T-helper 2 cell treated with Interferon-gamma antibody and Interleukin-4, amounts not matched to agents 5 μg/mL and 100 μg/mL, for 36 hours (primary cell): Measurements from ENCODE around the gene TMCO6.
"Not testable (repeated sequence)": the region's sequence is repeated elsewhere in the genome, so short reads cannot be mapped to it uniquely, and the experiment has no call there.

Experiments used
- DNase-seq: peaks from one replicate; pipeline ENCODE4 v3.0.0; 2021; ENCODE audit warnings: low spot score
- H3K27ac Mint-ChIP-seq: one replicate; pipeline ENCODE4 v1.8.0; 2021; ENCODE audit warnings: mild to moderate bottlenecking, mixed read lengths
- H3K27me3 Mint-ChIP-seq: one replicate; pipeline ENCODE4 v1.8.0; 2021; ENCODE audit warnings: low read depth, mixed read lengths
- H3K36me3 Mint-ChIP-seq: one replicate; pipeline ENCODE4 v1.8.0; 2021; ENCODE audit warnings: low read depth, mixed read lengths
- H3K4me1 Mint-ChIP-seq: one replicate; pipeline ENCODE4 v1.8.0; 2021; ENCODE audit warnings: low read depth, mixed read lengths
- H3K4me3 Mint-ChIP-seq: one replicate; pipeline ENCODE4 v1.8.0; 2022; ENCODE audit warnings: mild to moderate bottlenecking, moderate library complexity, mixed read lengths
- H3K9me3 Mint-ChIP-seq: one replicate; pipeline ENCODE4 v1.8.0; 2021; ENCODE audit warnings: mixed read lengths

The TMCO6 gene

GRCh38 chr5:140608722-140609121 lies 30.5 kb upstream of the TMCO6 start:
- Mint-ChIP-seq H3K9me3 (no peaks in the 10 kb centered on the region), H3K36me3 (no peaks in the 10 kb centered on the region), H3K4me1 (peaks cover 6% of the 10 kb centered on the region), H3K27me3 (peaks cover 1% of the 10 kb centered on the region), H3K4me3 (no peak overlapping the region), H3K27ac (no peak overlapping the region)
- no peak for DNase-seq

- H3K9me3 Mint-ChIP-seq: no peaks in the 10 kb centered on the region
- DNase-seq: no peak
- H3K27me3 Mint-ChIP-seq: peaks cover 1% of the 10 kb centered on the region
- peaks cover 6% of the 10 kb centered on the region for H3K4me1 Mint-ChIP-seq
- no peak overlapping the region for H3K27ac Mint-ChIP-seq
- H3K4me3 Mint-ChIP-seq: no peak overlapping the region
- no peaks in the 10 kb centered on the region for H3K36me3 Mint-ChIP-seq
These were observed 30.1 kb upstream of the TMCO6 start for GRCh38 chr5:140609126-140609525.

GRCh38 chr5:140611020-140611521 lies 28.2 kb upstream of the TMCO6 start:
- H3K27me3 Mint-ChIP-seq: peaks cover 1% of the 10 kb centered on the region
- peaks cover 6% of the 10 kb centered on the region for H3K4me1 Mint-ChIP-seq
- H3K36me3 Mint-ChIP-seq: no peaks in the 10 kb centered on the region
- no peak for DNase-seq
- H3K27ac Mint-ChIP-seq: no peak overlapping the region
- no peaks in the 10 kb centered on the region for H3K9me3 Mint-ChIP-seq
- no peak overlapping the region for H3K4me3 Mint-ChIP-seq

- Mint-ChIP-seq H3K9me3 (peaks cover 5% of the 10 kb centered on the region), H3K36me3 (no peaks in the 10 kb centered on the region), H3K27me3 (peaks cover 44% of the 10 kb centered on the region), H3K4me1 (no peaks in the 10 kb centered on the region), H3K27ac (no peak overlapping the region), H3K4me3 (no peak overlapping the region)
- no peak for DNase-seq
These were observed 16.9 kb upstream of the TMCO6 start for GRCh38 chr5:140622301-140622700.

GRCh38 chr5:140623061-140623460 lies 16.2 kb upstream of the TMCO6 start:
- not testable (repeated sequence) for H3K4me3 Mint-ChIP-seq, H3K36me3 Mint-ChIP-seq, H3K4me1 Mint-ChIP-seq, DNase-seq, H3K27ac Mint-ChIP-seq
- Mint-ChIP-seq H3K27me3 (peaks cover 40% of the 10 kb centered on the region), H3K9me3 (peaks cover 10% of the 10 kb centered on the region)

GRCh38 chr5:140624886-140625285 lies 14.4 kb upstream of the TMCO6 start:
- H3K9me3 Mint-ChIP-seq: peaks cover 15% of the 10 kb centered on the region
- H3K27me3 Mint-ChIP-seq: peaks cover 28% of the 10 kb centered on the region
- H3K36me3 Mint-ChIP-seq, H3K27ac Mint-ChIP-seq, H3K4me3 Mint-ChIP-seq, DNase-seq, H3K4me1 Mint-ChIP-seq: not testable (repeated sequence)

GRCh38 chr5:140627972-140628371 lies 11.3 kb upstream of the TMCO6 start:
- Mint-ChIP-seq H3K27me3 (peaks cover 29% of the 10 kb centered on the region), H3K36me3 (peaks cover 2% of the 10 kb centered on the region), H3K9me3 (peaks cover 15% of the 10 kb centered on the region), H3K27ac (no peak overlapping the region), H3K4me1 (peaks cover 8% of the 10 kb centered on the region), H3K4me3 (no peak overlapping the region)
- no peak for DNase-seq

- DNase-seq: no peak
- peaks cover 34% of the 10 kb centered on the region for H3K27me3 Mint-ChIP-seq
- H3K4me3 Mint-ChIP-seq: no peak overlapping the region
- peaks cover 13% of the 10 kb centered on the region for H3K4me1 Mint-ChIP-seq
- H3K36me3 Mint-ChIP-seq: peaks cover 2% of the 10 kb centered on the region
- no peak overlapping the region for H3K27ac Mint-ChIP-seq
- H3K9me3 Mint-ChIP-seq: peaks cover 15% of the 10 kb centered on the region
These were observed 10.5 kb upstream of the TMCO6 start for GRCh38 chr5:140628711-140629110.

- peaks cover 18% of the 10 kb centered on the region for H3K4me1 Mint-ChIP-seq
- H3K4me3 Mint-ChIP-seq: no peak overlapping the region
- H3K27ac Mint-ChIP-seq: no peak overlapping the region
- peaks cover 2% of the 10 kb centered on the region for H3K36me3 Mint-ChIP-seq
- peaks cover 37% of the 10 kb centered on the region for H3K27me3 Mint-ChIP-seq
- peaks cover 15% of the 10 kb centered on the region for H3K9me3 Mint-ChIP-seq
- no peak for DNase-seq
These were observed 8.8 kb upstream of the TMCO6 start for GRCh38 chr5:140630292-140631035.

- Mint-ChIP-seq H3K27me3 (peaks cover 35% of the 10 kb centered on the region), H3K9me3 (peaks cover 15% of the 10 kb centered on the region), H3K4me3 (peak overlapping the region; percentile 0), H3K27ac (no peak overlapping the region), H3K4me1 (peaks cover 18% of the 10 kb centered on the region), H3K36me3 (peaks cover 2% of the 10 kb centered on the region)
- no peak for DNase-seq
These were observed 8.2 kb upstream of the TMCO6 start for GRCh38 chr5:140631036-140631417.

GRCh38 chr5:140631831-140632365 lies 7.4 kb upstream of the TMCO6 start:
- Mint-ChIP-seq H3K27ac (no peak overlapping the region), H3K9me3 (peaks cover 14% of the 10 kb centered on the region), H3K4me3 (peak overlapping the region; percentile 84), H3K4me1 (peaks cover 18% of the 10 kb centered on the region), H3K27me3 (peaks cover 32% of the 10 kb centered on the region), H3K36me3 (peaks cover 2% of the 10 kb centered on the region)
- no peak for DNase-seq

GRCh38 chr5:140632366-140633020 lies 6.8 kb upstream of the TMCO6 start:
- Mint-ChIP-seq H3K36me3 (peaks cover 2% of the 10 kb centered on the region), H3K27ac (no peak overlapping the region)
- DNase-seq: peak; percentile 63

GRCh38 chr5:140633021-140633471 lies 6.2 kb upstream of the TMCO6 start, which contains the start of gene CD14:
CD14 (minus strand) TSS chr5:140633175; CDS start chr5:140633071, 104 bp downstream.
- H3K27ac Mint-ChIP-seq: peak within 1 kb of the TSS; percentile 15
- no peak for DNase-seq
- peaks cover 4% of the 10 kb centered on the region for H3K9me3 Mint-ChIP-seq
- H3K4me1 Mint-ChIP-seq: peaks cover 19% of the 10 kb centered on the region
- peaks cover 29% of the 10 kb centered on the region for H3K27me3 Mint-ChIP-seq
- peak within 1 kb of the TSS; percentile 84 for H3K4me3 Mint-ChIP-seq
- peaks cover 1% of the 10 kb centered on the region for H3K36me3 Mint-ChIP-seq

More at GRCh38 chr5:140632366-140633020, 6.8 kb upstream of the TMCO6 start:
- H3K4me3 Mint-ChIP-seq: peak overlapping the region; percentile 84
- H3K4me1 Mint-ChIP-seq: peaks cover 18% of the 10 kb centered on the region
- H3K27me3 Mint-ChIP-seq: peaks cover 29% of the 10 kb centered on the region
- H3K9me3 Mint-ChIP-seq: peaks cover 8% of the 10 kb centered on the region

GRCh38 chr5:140633501-140633900 lies 5.8 kb upstream of the TMCO6 start:
- no peak for DNase-seq
- Mint-ChIP-seq H3K27ac (no peak overlapping the region), H3K27me3 (peaks cover 26% of the 10 kb centered on the region), H3K36me3 (no peaks in the 10 kb centered on the region), H3K9me3 (no peaks in the 10 kb centered on the region), H3K4me1 (peaks cover 21% of the 10 kb centered on the region), H3K4me3 (peak overlapping the region; percentile 84)
